Endothelial cell of umbilical vein (primary cell): ENCODE results near the gene MEPE. TPM values are rescaled to one million over a fixed set of nuclear protein-coding genes. Genes with fewer than 3 reads are reported as not detected.

ENCODE experiments used
- BruUV-seq: library from RNA; stranded (reverse); fragments of 400-500 nt; replicated peaks from 2 replicates; lab custom pipeline; 2021; lab: Mats Ljungman, UMichigan
- CTCF ChIA-PET: fragments of 300-600, 350-600 bp; sonication (Branson Sonifier 250); formaldehyde crosslinking; loops from one replicate; lab custom pipeline; 2021; ENCODE audit warnings: antibody characterized with exemption, inconsistent platforms; lab: Charles Lee
- POLR2A ChIA-PET: fragments of 300-600, 350-600 bp; sonication (Branson Sonifier 250); formaldehyde crosslinking; loops from one replicate; lab custom pipeline; 2021; ENCODE audit warnings: antibody characterized with exemption, inconsistent platforms; lab: Charles Lee
- DNase-seq: peaks from one replicate; pipeline ENCODE4 v3.0.0-alpha.2; 2011; ENCODE audit warnings: low read depth, low spot score
- FAIRE-seq: peaks from 2 replicates; lab custom pipeline; 2011; peaks lifted over from hg19 to GRCh38; lab: Jason Lieb, UNC
- H2AFZ ChIP-seq: 2 replicates; pipeline ENCODE4 v1.6.0; 2012; ENCODE audit warnings: low read depth, low read length, control low read depth, inconsistent platforms
- H3K27ac ChIP-seq: 2 replicates; pipeline ENCODE4 v1.5.1; 2011; ENCODE audit warnings: low read depth, mild to moderate bottlenecking, control low read depth, low read length, moderate library complexity; ENCODE audit not compliant: insufficient read depth
- H3K27me3 ChIP-seq, 2 experiments: 2 replicates each; pipeline versions ENCODE4 v1.6.0 to v1.6.1; 2011; ENCODE audit warnings: low read length in 2 of 2, mixed read lengths in 1 of 2; ENCODE audit not compliant: control insufficient read depth in 2 of 2, insufficient read depth in 2 of 2
- H3K36me3 ChIP-seq, 2 experiments: 2 replicates in 1 of 2; 3 replicates in 1 of 2; pipeline ENCODE4 v1.5.1; 2011; ENCODE audit warnings: low read length in 2 of 2, mild to moderate bottlenecking in 1 of 2, moderate library complexity in 1 of 2; ENCODE audit not compliant: control insufficient read depth in 2 of 2, insufficient read depth in 2 of 2; ENCODE audit errors: extremely low read depth in 1 of 2
- H3K4me1 ChIP-seq: 3 replicates; pipeline ENCODE4 v1.5.1; 2011; ENCODE audit warnings: mild to moderate bottlenecking, low read length; ENCODE audit not compliant: control insufficient read depth, insufficient read depth; ENCODE audit errors: extremely low read depth
- H3K4me2 ChIP-seq: 2 replicates; pipeline ENCODE4 v1.6.1; 2011; ENCODE audit warnings: low read length, control low read depth, mixed read lengths; ENCODE audit not compliant: insufficient read depth
- H3K4me3 ChIP-seq, 3 experiments: fragments of 200-600 bp in 1 of 3; sonication (generic), shearing (Covaris generic) in 1 of 3; replicated peaks in 1 of 3; 2 replicates each; pipeline ENCODE4 v1.5.1; 2011 to 2016; ENCODE audit warnings: control low read depth in 3 of 3, low read length in 3 of 3, mild to moderate bottlenecking in 2 of 3, inconsistent platforms in 1 of 3, low read depth in 1 of 3, moderate library complexity in 1 of 3; ENCODE audit not compliant: insufficient read depth in 1 of 3
- H3K79me2 ChIP-seq: 2 replicates; pipeline ENCODE4 v1.6.0; 2012; ENCODE audit warnings: low read length, inconsistent platforms; ENCODE audit not compliant: control insufficient read depth, insufficient read depth
- H3K9ac ChIP-seq: replicated peaks from 2 replicates; pipeline ENCODE3; 2011; ENCODE audit warnings: low read length, control low read depth; ENCODE audit not compliant: insufficient read depth; ENCODE audit errors: extremely low read depth
- H3K9me1 ChIP-seq: replicated peaks from 3 replicates; pipeline ENCODE4 v1.6.0; 2011; ENCODE audit warnings: mild to moderate bottlenecking, low read length; ENCODE audit not compliant: control insufficient read depth, insufficient read depth; ENCODE audit errors: extremely low read depth
- H3K9me3 ChIP-seq: replicated peaks from 2 replicates; pipeline ENCODE4 v1.5.1; 2012; ENCODE audit warnings: low read length, inconsistent platforms; ENCODE audit not compliant: control insufficient read depth, insufficient read depth
- H4K20me1 ChIP-seq: replicated peaks from 2 replicates; pipeline ENCODE3; 2011; ENCODE audit warnings: mild to moderate bottlenecking, low read length; ENCODE audit not compliant: control insufficient read depth, insufficient read depth; ENCODE audit errors: extremely low read depth
- EZH2 ChIP-seq: IDR thresholded peaks from 2 replicates; pipeline ENCODE4 v1.6.1; 2012; ENCODE audit warnings: borderline replicate concordance, low read depth, mild to moderate bottlenecking, moderate library complexity, low read length, inconsistent platforms; ENCODE audit not compliant: severe bottlenecking
- FOS ChIP-seq: IDR thresholded peaks from 2 replicates; pipeline ENCODE4 v1.6.1; 2011; ENCODE audit warnings: mild to moderate bottlenecking, low read length, moderate library complexity, borderline replicate concordance; ENCODE audit not compliant: insufficient read depth
- GATA2 ChIP-seq: IDR thresholded peaks from 2 replicates; pipeline ENCODE4 v1.7.0; 2011; ENCODE audit warnings: low read depth, mild to moderate bottlenecking, moderate library complexity, mixed read lengths, low read length; ENCODE audit not compliant: insufficient read length, insufficient read depth
- JUN ChIP-seq: IDR thresholded peaks from 2 replicates; pipeline ENCODE4 v1.6.1; 2011; ENCODE audit warnings: borderline replicate concordance, low read depth; ENCODE audit not compliant: insufficient read length, insufficient read depth
- MAX ChIP-seq: IDR thresholded peaks from 2 replicates; pipeline ENCODE4 v1.6.1; 2011; ENCODE audit not compliant: insufficient read depth, insufficient read length
- MYC ChIP-seq: IDR thresholded peaks from one replicate; pipeline ENCODE4 v1.6.1; 2011; ENCODE audit warnings: mild to moderate bottlenecking, low read depth, low read length
- POLR2A ChIP-seq: IDR thresholded peaks from 2 replicates; pipeline ENCODE4 v1.6.1; 2012; ENCODE audit warnings: low read depth, mild to moderate bottlenecking, control low read depth, low read length
- POLR2AphosphoS5 ChIP-seq: IDR thresholded peaks from 2 replicates; pipeline ENCODE4 v1.6.1; 2012; ENCODE audit warnings: low read depth, mild to moderate bottlenecking, control low read depth, low read length, moderate library complexity; ENCODE audit not compliant: insufficient read depth
- dilution Hi-C: fragments of 300-500 bp; cut with MboI; formaldehyde crosslinking; loops from one replicate; pipeline ENCODE4 v1.15.0; 2019; ENCODE audit warnings: low sequenced_read_pairs; ENCODE audit not compliant: extremely low pct_ligation_motif_present
- intact Hi-C: fragments of 100-400 bp; cut with micrococcal nuclease; formaldehyde crosslinking; loops from one replicate; pipeline ENCODE4 v1.10.0; 2022
- polyA plus RNA-seq, 4 experiments: library from polyadenylated mRNA; depleted of rRNA in 3 of 4; stranded (reverse) in 3 of 4; unstranded in 1 of 4; fragments of >200 nt; gene quantifications; 2 replicates each; pipeline versions ENCODE4 v1.2.1 to v1.2.3, GENCODE V29; 2011 to 2012; ENCODE audit warnings: missing spikeins in 1 of 4
- total RNA-seq: library from RNA; stranded (reverse); gene quantifications from 2 replicates; pipeline ENCODE4 v1.2.3, GENCODE V29; 2021

Gene MEPE
- total and polyA plus RNA-seq, 2 donors (not counting 3 experiments of a cell fraction or from before 2014, with no cell fraction given): not detected

DNA sequence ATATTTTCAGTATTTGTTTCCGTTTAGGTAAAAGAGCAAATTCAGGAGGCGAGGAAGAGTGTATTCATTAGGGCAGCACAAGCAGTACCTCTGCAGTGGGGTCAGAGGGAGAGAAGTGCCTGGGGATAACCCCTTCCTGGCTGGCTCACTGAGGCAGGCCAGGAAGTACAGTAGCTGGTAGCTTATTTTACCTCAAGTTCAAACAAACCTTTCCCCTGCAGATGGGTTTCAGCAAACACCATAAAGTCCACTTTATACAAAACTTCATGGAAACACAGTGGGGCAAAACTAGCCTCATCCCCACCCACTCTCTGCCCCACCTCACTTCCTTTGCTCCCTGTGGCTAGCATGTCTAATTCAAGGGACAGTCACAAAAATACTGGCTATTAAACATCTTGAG, 29.5 kb downstream of the MEPE start:
- H4K20me1 ChIP-seq: no peaks in the 10 kb centered on the region
- no peak overlapping the region for H3K27ac ChIP-seq
- H3K9me3 ChIP-seq: no peaks in the 10 kb centered on the region
- no peak for DNase-seq
- H3K4me2 ChIP-seq: no peak overlapping the region
- no peak overlapping the region for H3K4me3 ChIP-seq
- CTCF ChIA-PET: interaction anchor here (1.5 to 2.2 kb wide), 2 partner anchors 9 to 13 kb away, joined by 4 to 11 read pairs; no protein-coding TSS in a partner anchor
- POLR2A ChIA-PET: no interaction called here
- peaks cover 0 to 2% of the 10 kb centered on the region in 2 experiments for H3K27me3 ChIP-seq
- H3K9ac ChIP-seq: no peak overlapping the region
- no peaks in the 10 kb centered on the region for H3K79me2 ChIP-seq
- BruUV-seq: no TSS peak
- H3K9me1 ChIP-seq: no peaks in the 10 kb centered on the region
- no peaks in the 10 kb centered on the region for H3K36me3 ChIP-seq
- no peaks in the 10 kb centered on the region for H3K4me1 ChIP-seq
- FAIRE-seq: no peak
- H2AFZ ChIP-seq: no peak overlapping the region
- no peak for TF ChIP-seq MAX
- TF ChIP-seq JUN: no peak
- no peak for TF ChIP-seq POLR2A
- TF ChIP-seq MYC: no peak
- no peak for TF ChIP-seq FOS
- dilution Hi-C loops: no loop called here
- intact Hi-C loops: no loop called here

DNA sequence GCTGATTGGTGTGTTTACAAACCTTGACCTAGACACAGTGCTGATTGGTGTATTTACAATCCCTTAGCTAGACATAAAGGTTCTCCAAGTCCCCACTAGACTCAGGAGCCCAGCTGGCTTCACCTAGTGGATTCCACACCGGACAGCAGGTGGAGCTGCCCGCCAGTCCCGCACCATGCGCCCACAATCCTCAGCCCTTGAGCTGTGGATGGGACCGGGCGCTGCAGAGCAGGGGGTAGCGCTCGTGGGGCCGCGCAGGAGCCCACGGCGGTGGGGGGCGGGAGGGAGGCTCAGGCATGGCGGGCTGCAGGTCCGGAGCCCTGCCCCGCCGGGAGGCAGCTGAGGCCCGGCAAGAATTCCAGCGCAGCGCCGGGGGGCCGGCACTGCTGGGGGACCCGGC, 30.7 kb downstream of the MEPE start:
- H3K4me1 ChIP-seq: no peaks in the 10 kb centered on the region
- no peak overlapping the region for H3K4me2 ChIP-seq
- no peak overlapping the region for H3K9ac ChIP-seq
- no peaks in the 10 kb centered on the region for H4K20me1 ChIP-seq
- H3K9me1 ChIP-seq: no peaks in the 10 kb centered on the region
- intact Hi-C loops: no loop called here
- FAIRE-seq (no peak), DNase-seq (no peak)
- H3K4me3 ChIP-seq: no peak overlapping the region
- H3K79me2 ChIP-seq: no peaks in the 10 kb centered on the region
- no TSS peak for BruUV-seq
- no peaks in the 10 kb centered on the region for H3K36me3 ChIP-seq
- POLR2A ChIA-PET: no interaction called here
- H2AFZ ChIP-seq: no peak overlapping the region
- CTCF ChIA-PET: interaction anchor here (0.8 to 2.2 kb wide), 7 partner anchors 10 to 348 kb away, joined by 3 to 8 read pairs (median 4); partner anchors contain the start of gene SPP1
- no peaks in the 10 kb centered on the region for H3K9me3 ChIP-seq
- dilution Hi-C loops: no loop called here
- TF ChIP-seq POLR2A: no peak
- no peak for TF ChIP-seq EZH2
- TF ChIP-seq POLR2AphosphoS5: no peak
- TF ChIP-seq GATA2: no peak
- TF ChIP-seq FOS: no peak
- no peak for TF ChIP-seq MYC
- H3K27ac ChIP-seq: no peak overlapping the region
- peaks cover 0 to 2% of the 10 kb centered on the region in 2 experiments for H3K27me3 ChIP-seq
